ENCODE results near the gene APOBEC3G.

The APOBEC3G gene

DNA sequence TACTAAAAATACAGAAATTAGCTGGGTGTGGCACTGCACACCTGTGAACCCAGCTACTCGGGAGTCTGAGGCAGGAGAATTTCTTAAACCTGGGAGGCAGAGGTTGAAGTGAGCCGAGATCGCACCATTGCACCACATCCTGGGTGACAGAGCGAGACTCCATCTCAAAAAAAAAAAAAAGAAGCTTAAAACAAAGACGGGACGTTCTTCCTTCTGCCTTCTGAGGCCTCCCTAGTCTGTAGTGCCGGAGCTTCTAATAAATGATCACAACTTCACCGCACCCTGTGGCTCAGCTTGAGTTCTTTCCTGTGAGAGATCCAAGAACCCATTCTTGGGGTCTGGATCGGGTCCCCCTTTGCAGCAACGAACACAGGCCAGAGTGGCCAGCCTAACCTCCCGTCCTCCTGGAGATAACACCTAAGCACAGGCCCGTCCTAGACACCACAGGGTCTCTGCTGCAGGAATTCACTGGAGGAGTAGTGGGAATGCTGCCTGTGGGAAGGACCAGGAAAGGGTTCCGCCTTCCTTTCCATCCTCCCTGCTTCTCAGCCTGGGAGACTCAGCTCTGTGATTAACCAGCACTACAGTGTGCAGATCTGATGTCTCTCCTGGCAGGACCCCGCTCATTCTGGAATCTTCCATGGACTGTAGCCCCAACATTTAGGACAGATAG lies 17.8 kb downstream of the APOBEC3G start:
- TF ChIP-seq CTCF (IDR thresholded peaks at IDR 0.05; ENCODE audit: extremely low read depth, insufficient read depth, missing control alignments) = no peak
- no peak for DNase-seq (ENCODE audit: low spot score)
- in situ Hi-C loops (cut with MboI; ENCODE audit: low pct_unique_long_range_greater_than_20kb, low sequenced_read_pairs, unreplicated experiment) = no loop called here

GRCh38 chr22:39095971-39096370 lies 18.9 kb downstream of the APOBEC3G start:
- no peak for DNase-seq (ENCODE audit: low spot score)
- no peak for TF ChIP-seq CTCF (IDR thresholded peaks at IDR 0.05; ENCODE audit: extremely low read depth, insufficient read depth, missing control alignments)
- in situ Hi-C loops (cut with MboI; ENCODE audit: low pct_unique_long_range_greater_than_20kb, low sequenced_read_pairs, unreplicated experiment) = no loop called here

- TF ChIP-seq CTCF (IDR thresholded peaks at IDR 0.05; ENCODE audit: extremely low read depth, insufficient read depth, missing control alignments) = no peak
- no peak for DNase-seq (ENCODE audit: low spot score)
- in situ Hi-C loops (cut with MboI; ENCODE audit: low pct_unique_long_range_greater_than_20kb, low sequenced_read_pairs, unreplicated experiment) = no loop called here
Observed at GRCh38 chr22:39097098-39098020, 20.3 kb downstream of the APOBEC3G start, which contains the start of gene APOBEC3H. Gene APOBEC3H, plus strand, starts transcription at chr22:39097244. Its CDS starts 3,035 bp downstream, at chr22:39100279.

DNA sequence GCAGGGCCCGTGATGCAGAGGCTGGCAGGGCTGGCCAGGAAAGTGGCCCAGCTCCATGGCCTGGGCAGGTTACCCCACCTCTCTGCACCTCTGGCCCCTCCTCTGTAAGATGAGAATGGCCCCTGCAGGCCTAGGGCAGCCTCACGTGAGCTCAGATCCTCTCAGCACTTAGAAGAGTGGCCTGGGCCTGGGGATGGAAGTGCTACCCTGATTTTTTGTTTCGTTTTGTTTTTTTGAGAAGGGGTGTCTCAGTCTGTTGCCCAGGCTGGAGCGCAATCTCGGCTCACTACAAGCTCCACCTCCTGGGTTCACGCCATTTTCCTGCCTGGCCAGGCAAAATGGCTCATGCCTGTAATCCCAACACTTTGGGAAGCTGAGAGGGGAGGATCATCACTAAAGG lies 21.0 kb downstream of the APOBEC3G start:
- no peak for DNase-seq (ENCODE audit: low spot score)
- in situ Hi-C loops (cut with MboI; ENCODE audit: low pct_unique_long_range_greater_than_20kb, low sequenced_read_pairs, unreplicated experiment) = no loop called here
- TF ChIP-seq CTCF (IDR thresholded peaks at IDR 0.05; ENCODE audit: extremely low read depth, insufficient read depth, missing control alignments) = no peak

DNA sequence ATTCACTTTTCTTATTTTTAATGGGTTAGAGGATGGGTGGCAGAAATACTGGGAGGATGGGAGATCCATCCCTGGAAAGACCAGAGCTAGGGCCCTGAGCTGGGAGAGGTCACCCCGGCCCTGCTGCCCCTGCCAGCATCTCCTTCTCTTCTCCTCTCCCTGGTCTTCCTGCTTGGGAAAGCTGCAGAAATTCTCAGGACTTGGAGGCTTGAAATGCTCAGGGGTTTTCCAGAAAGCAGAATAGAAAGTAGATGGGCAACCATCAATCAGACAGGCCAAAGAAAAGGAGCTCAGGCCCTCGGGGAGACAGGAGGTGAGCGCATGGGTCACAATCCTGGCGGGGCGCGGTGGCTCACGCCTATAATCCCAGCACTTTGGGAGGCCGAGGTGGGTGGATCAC lies 21.5 kb downstream of the APOBEC3G start:
- in situ Hi-C loops (cut with MboI; ENCODE audit: low pct_unique_long_range_greater_than_20kb, low sequenced_read_pairs, unreplicated experiment) = no loop called here

More for the DNA sequence above, 21.5 kb downstream of the APOBEC3G start:
- no peak for TF ChIP-seq CTCF (IDR thresholded peaks at IDR 0.05; ENCODE audit: extremely low read depth, insufficient read depth, missing control alignments)
- no peak for DNase-seq (ENCODE audit: low spot score)
